Large intestine (tissue), 12 donors: ENCODE results near the gene ST14. TPM values are rescaled to one million over a fixed set of nuclear protein-coding genes. Genes with fewer than 3 reads are reported as not detected.
A peak's percentile ranks its signal among the peaks of the same experiment; 100 is the strongest.

Experiments used
- DNase-seq, 2 donors: peaks; one replicate each; pipeline versions ENCODE4 v3.0.0 to v3.0.0-alpha.2; 2013
- H3K27ac ChIP-seq: one replicate; pipeline ENCODE4 v1.5.1; 2013; ENCODE audit warnings: low read length
- H3K27me3 ChIP-seq: 2 replicates; pipeline ENCODE4 v1.6.1; 2013; ENCODE audit warnings: low read length; ENCODE audit not compliant: control insufficient read depth, insufficient read depth
- H3K36me3 ChIP-seq: 2 replicates; pipeline ENCODE4 v1.6.1; 2013; ENCODE audit warnings: low read length; ENCODE audit not compliant: control insufficient read depth, insufficient read depth
- H3K4me1 ChIP-seq: one replicate; pipeline ENCODE4 v1.6.1; 2013; ENCODE audit warnings: low read length; ENCODE audit not compliant: control insufficient read depth, insufficient read depth
- H3K4me3 ChIP-seq: one replicate; pipeline ENCODE4 v1.5.1; 2013; ENCODE audit warnings: low read length
- H3K9me3 ChIP-seq: one replicate; pipeline ENCODE4 v1.6.1; 2013; ENCODE audit warnings: mild to moderate bottlenecking, low read depth, low read length, moderate library complexity; ENCODE audit not compliant: control insufficient read depth
- WGBS: methylation state at CpG from one replicate; pipeline ENCODE4 v1.1.5; 2013; ENCODE audit warnings: low lambda C conversion rate; ENCODE audit not compliant: insufficient coverage; 5-methylcytosine and 5-hydroxymethylcytosine counted together
- long read RNA-seq, 11 donors: transcript quantifications; one replicate each; lab custom pipeline, GENCODE V29; 2026
- polyA plus RNA-seq: library from polyadenylated mRNA; unstranded; fragments of 120-200 nt; gene quantifications from one replicate; pipeline ENCODE4 v1.2.1, GENCODE V29; 2013

Gene ST14
- 164 TPM for polyA plus RNA-seq
- long read RNA-seq, donor 1, transcript ST14-201 (19 exons, 3,539 nt), result major isoform, 8 of 86 reads
- long read RNA-seq, donor 1, partial matches to known transcripts, result 77 of 86 reads
- long read RNA-seq, donor 1, other reads (novel, unspliced or antisense), result 0 of 86 reads
- long read RNA-seq, donor 2, transcript ST14-201 (19 exons, 3,539 nt), result major isoform, 39 of 190 reads
- long read RNA-seq, donor 2, partial matches to known transcripts, result 150 of 190 reads
- long read RNA-seq, donor 2, other reads (novel, unspliced or antisense), result 0 of 190 reads
- long read RNA-seq, donor 3, result 0 reads
- long read RNA-seq, donor 4, partial matches to known transcripts, result 11 of 14 reads
- long read RNA-seq, donor 4, other reads (novel, unspliced or antisense), result 0 of 14 reads
- long read RNA-seq, donor 5, transcript ST14-201 (19 exons, 3,539 nt), result major isoform, 30 of 52 reads
- long read RNA-seq, donor 5, partial matches to known transcripts, result 21 of 52 reads
- long read RNA-seq, donor 5, other reads (novel, unspliced or antisense), result 0 of 52 reads
- long read RNA-seq, donor 6, transcript ST14-201 (19 exons, 3,539 nt), result major isoform, 25 of 84 reads
- long read RNA-seq, donor 6, partial matches to known transcripts, result 58 of 84 reads
- long read RNA-seq, donor 6, other reads (novel, unspliced or antisense), result 0 of 84 reads
- long read RNA-seq, donor 7, transcript ST14-201 (19 exons, 3,539 nt), result major isoform, 7 of 27 reads
- long read RNA-seq, donor 7, partial matches to known transcripts, result 20 of 27 reads
- long read RNA-seq, donor 7, other reads (novel, unspliced or antisense), result 0 of 27 reads
- long read RNA-seq, donor 8, transcript ST14-201 (19 exons, 3,539 nt), result major isoform, 35 of 162 reads
- long read RNA-seq, donor 8, partial matches to known transcripts, result 126 of 162 reads
- long read RNA-seq, donor 8, other reads (novel, unspliced or antisense), result 0 of 162 reads
- long read RNA-seq, donor 9, transcript ST14-201 (19 exons, 3,539 nt), result major isoform, 32 of 79 reads
- long read RNA-seq, donor 9, partial matches to known transcripts, result 46 of 79 reads
- long read RNA-seq, donor 9, other reads (novel, unspliced or antisense), result 0 of 79 reads
- long read RNA-seq, donor 10, transcript ST14-201 (19 exons, 3,539 nt), result major isoform, 35 of 209 reads
- long read RNA-seq, donor 10, partial matches to known transcripts, result 172 of 209 reads
- long read RNA-seq, donor 10, other reads (novel, unspliced or antisense), result 0 of 209 reads
- long read RNA-seq, donor 11, transcript ST14-201 (19 exons, 3,539 nt), result major isoform, 25 of 65 reads
- long read RNA-seq, donor 11, partial matches to known transcripts, result 40 of 65 reads
- long read RNA-seq, donor 11, other reads (novel, unspliced or antisense), result 0 of 65 reads

- whole genome bisulfite sequencing, result no CpG with 5 or more reads among the region's 89 CpGs
- Histone ChIP-seq H3K4me1 (peaks cover 34% of the 10 kb centered on the region), H3K27me3 (peaks cover 14% of the 10 kb centered on the region), H3K9me3 (no peaks in the 10 kb centered on the region), H3K4me3 (peak within 1 kb of the TSS; percentile 81), H3K36me3 (peaks cover 5% of the 10 kb centered on the region), H3K27ac (peak within 1 kb of the TSS; percentile 94)
- peak; percentile 82 to 91 for DNase-seq
These were observed at the start of gene ST14 for GRCh38 chr11:130159657-130160497. Gene ST14, plus strand, starts transcription at chr11:130159782. Its CDS starts 198 bp downstream, at chr11:130159980.

GRCh38 chr11:130110339-130111108, 49.1 kb upstream of the ST14 start:
- Histone ChIP-seq H3K4me3 (no peak overlapping the region), H3K9me3 (no peaks in the 10 kb centered on the region), H3K36me3 (peaks cover 38% of the 10 kb centered on the region), H3K4me1 (no peaks in the 10 kb centered on the region), H3K27me3 (no peaks in the 10 kb centered on the region), H3K27ac (no peak overlapping the region)
- WGBS, result no CpG with 5 or more reads among the region's 7 CpGs
- DNase-seq, result no peak

- no peak overlapping the region for H3K27ac ChIP-seq
- H3K4me1 ChIP-seq, result no peaks in the 10 kb centered on the region
- H3K36me3 ChIP-seq, result peaks cover 38% of the 10 kb centered on the region
- 100% methylated on average over 5 of the region's 10 CpGs for WGBS
- no peaks in the 10 kb centered on the region for H3K9me3 ChIP-seq
- no peaks in the 10 kb centered on the region for H3K27me3 ChIP-seq
- no peak for DNase-seq
- H3K4me3 ChIP-seq, result no peak overlapping the region
These were observed 47.3 kb upstream of the ST14 start for GRCh38 chr11:130112071-130112830.

- H3K4me1 ChIP-seq, result no peaks in the 10 kb centered on the region
- no peaks in the 10 kb centered on the region for H3K9me3 ChIP-seq
- no peak for DNase-seq
- no peaks in the 10 kb centered on the region for H3K27me3 ChIP-seq
- WGBS, result 100% methylated on average over 2 of the region's 5 CpGs
- H3K36me3 ChIP-seq, result peaks cover 41% of the 10 kb centered on the region
- no peak overlapping the region for H3K27ac ChIP-seq
- H3K4me3 ChIP-seq, result no peak overlapping the region
These were observed 45.3 kb upstream of the ST14 start for GRCh38 chr11:130114281-130114680.

- no peaks in the 10 kb centered on the region for H3K9me3 ChIP-seq
- H3K27ac ChIP-seq, result no peak overlapping the region
- no peaks in the 10 kb centered on the region for H3K27me3 ChIP-seq
- H3K4me3 ChIP-seq, result no peak overlapping the region
- DNase-seq, result no peak
- no peaks in the 10 kb centered on the region for H3K4me1 ChIP-seq
- peaks cover 36% of the 10 kb centered on the region for H3K36me3 ChIP-seq
- 100% methylated on average over 1 of the region's 4 CpGs for WGBS
These were observed 44.9 kb upstream of the ST14 start for GRCh38 chr11:130114726-130115125.

- WGBS, result no CpG with 5 or more reads among the region's 2 CpGs
- no peaks in the 10 kb centered on the region for H3K27me3 ChIP-seq
- no peak overlapping the region for H3K27ac ChIP-seq
- H3K36me3 ChIP-seq, result peaks cover 32% of the 10 kb centered on the region
- no peak for DNase-seq
- H3K4me1 ChIP-seq, result peaks cover 3% of the 10 kb centered on the region
- H3K4me3 ChIP-seq, result no peak overlapping the region
- no peaks in the 10 kb centered on the region for H3K9me3 ChIP-seq
These were observed 44.4 kb upstream of the ST14 start for GRCh38 chr11:130115218-130115617.

GRCh38 chr11:130118165-130118564, 41.4 kb upstream of the ST14 start:
- Histone ChIP-seq H3K36me3 (peaks cover 28% of the 10 kb centered on the region), H3K4me1 (peaks cover 10% of the 10 kb centered on the region), H3K9me3 (no peaks in the 10 kb centered on the region), H3K27me3 (no peaks in the 10 kb centered on the region), H3K27ac (no peak overlapping the region), H3K4me3 (no peak overlapping the region)
- no peak for DNase-seq
- no CpG with 5 or more reads among the region's 2 CpGs for WGBS

- H3K27ac ChIP-seq, result no peak overlapping the region
- H3K4me1 ChIP-seq, result peaks cover 10% of the 10 kb centered on the region
- H3K4me3 ChIP-seq, result no peak overlapping the region
- DNase-seq, result no peak
- H3K9me3 ChIP-seq, result no peaks in the 10 kb centered on the region
- 80% methylated on average over 1 of the region's 9 CpGs for WGBS
- H3K27me3 ChIP-seq, result no peaks in the 10 kb centered on the region
- peaks cover 34% of the 10 kb centered on the region for H3K36me3 ChIP-seq
These were observed 40.8 kb upstream of the ST14 start for GRCh38 chr11:130118636-130119387.
